Breast epithelium (tissue), 4 donors: ENCODE results near the gene PSTPIP2. TPM values are rescaled to one million over a fixed set of nuclear protein-coding genes. Genes with fewer than 3 reads are reported as not detected.

Experiments used
- DNase-seq, 2 donors: peaks; one replicate each; pipeline ENCODE4 v3.0.0-alpha.2; 2019; ENCODE audit warnings: low spot score in 2 of 2
- H3K27ac ChIP-seq, 2 donors: fragments of 200-600 bp; sonication (generic) in 1 of 2; one replicate each; pipeline ENCODE4 v1.5.1; 2016 to 2019; ENCODE audit warnings: mild to moderate bottlenecking in 1 of 2
- H3K27me3 ChIP-seq, 2 donors: fragments of 200-600 bp; sonication (generic) in 1 of 2; one replicate each; pipeline versions ENCODE4 v1.5.1 to v1.6.0; 2017 to 2019; ENCODE audit warnings: control low read depth in 1 of 2, mild to moderate bottlenecking in 1 of 2
- H3K36me3 ChIP-seq: fragments of 200-600 bp; one replicate; pipeline ENCODE4 v1.5.1; 2019
- H3K4me1 ChIP-seq, 2 donors: fragments of 200-600 bp; sonication (generic); one replicate each; pipeline ENCODE4 v1.5.1; 2016 to 2019; ENCODE audit warnings: control low read depth in 1 of 2
- H3K4me3 ChIP-seq, 3 donors: fragments of 200-600 bp; sonication (generic); 1 replicate in 2 of 3; 2 replicates in 1 of 3; pipeline ENCODE4 v1.5.1; 2016 to 2019; ENCODE audit warnings: mild to moderate bottlenecking in 3 of 3, moderate library complexity in 2 of 3
- H3K9me3 ChIP-seq, 2 donors: fragments of 200-600 bp; sonication (generic) in 1 of 2; one replicate each; pipeline ENCODE4 v1.5.1; 2016 to 2019; ENCODE audit warnings: control low read depth in 1 of 2
- CTCF ChIP-seq, 3 donors: fragments of 450-650 bp; IDR thresholded peaks; one replicate each; pipeline ENCODE4 v1.5.1; 2016 to 2017; ENCODE audit warnings: antibody characterized with exemption in 3 of 3, mild to moderate bottlenecking in 3 of 3, moderate library complexity in 3 of 3
- POLR2A ChIP-seq: fragments of 450-650 bp; IDR thresholded peaks from one replicate; pipeline ENCODE4 v1.6.1; 2016; ENCODE audit warnings: antibody characterized with exemption, mild to moderate bottlenecking, moderate library complexity
- POLR2AphosphoS5 ChIP-seq, 3 donors: sonication (generic); formaldehyde crosslinking; IDR thresholded peaks; one replicate each; pipeline ENCODE4 v1.6.1; 2017; ENCODE audit warnings: antibody characterized with exemption in 3 of 3
- intact Hi-C: fragments of 100-400 bp; cut with DNase I; formaldehyde crosslinking; loops from one replicate; pipeline ENCODE4 v1.15.1; 2023; ENCODE audit warnings: low total_unique reads
- total RNA-seq, 3 donors: library from RNA; depleted of rRNA; stranded (reverse); fragments of >200 nt; gene quantifications; one replicate each; pipeline ENCODE4 v1.1.0, GENCODE V29; 2016

PSTPIP2 gene
- total RNA-seq, 3 donors from 2014 or later = 6.4 to 22.2 (median 14.7) TPM

DNA sequence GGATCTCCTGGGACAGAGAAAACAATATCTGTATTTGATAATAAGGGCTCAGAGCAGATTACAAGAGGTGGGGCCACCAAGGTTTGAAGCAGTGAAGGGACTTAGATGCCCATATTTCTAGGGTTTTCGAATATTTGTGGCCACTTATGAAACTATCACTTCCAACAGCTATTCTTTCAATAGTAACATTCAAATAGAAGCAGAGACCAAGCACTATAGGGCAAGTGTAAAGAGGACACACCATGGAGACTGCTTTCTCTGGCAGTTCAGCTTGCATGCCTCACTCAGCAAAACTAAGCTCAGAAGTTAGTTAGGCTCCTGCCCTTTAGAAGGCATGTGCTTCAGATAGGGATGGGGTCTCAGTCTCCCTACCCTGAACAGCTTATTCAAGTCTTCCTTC lies 10.3 kb downstream of the PSTPIP2 start:
- H3K4me3 ChIP-seq = no peak overlapping the region
- H3K36me3 ChIP-seq = no peaks in the 10 kb centered on the region
- H3K9me3 ChIP-seq = no peaks in the 10 kb centered on the region
- DNase-seq = no peak
- H3K4me1 ChIP-seq = no peaks in the 10 kb centered on the region
- no peaks in the 10 kb centered on the region for H3K27me3 ChIP-seq
- intact Hi-C loops = no loop called here
- TF ChIP-seq POLR2A = no peak
- no peak overlapping the region for H3K27ac ChIP-seq

DNA sequence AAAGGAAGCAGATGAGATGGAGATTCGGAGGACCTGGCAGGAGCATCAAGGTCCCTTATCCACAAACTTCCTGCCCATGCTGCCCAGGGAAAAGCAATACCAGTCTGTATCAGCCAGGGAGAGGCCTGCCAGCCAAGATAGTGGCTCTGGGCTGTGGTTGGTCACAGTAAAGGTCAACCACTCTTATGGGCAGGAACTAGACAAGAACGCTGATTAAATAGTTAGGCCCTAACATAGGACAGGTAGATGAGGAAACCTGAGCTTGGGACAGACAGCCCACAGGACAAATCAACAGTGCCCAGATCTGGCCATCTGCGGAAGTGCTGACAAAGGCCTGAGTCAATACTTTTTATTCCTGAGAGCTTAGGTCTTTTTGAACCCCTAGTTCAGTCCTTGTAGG lies 10.7 kb downstream of the PSTPIP2 start:
- TF ChIP-seq POLR2AphosphoS5 (IDR thresholded peaks at IDR 0.05) (no peak), POLR2A (no peak), CTCF (IDR thresholded peaks at IDR 0.05) (no peak)
- no peak overlapping the region for H3K27ac ChIP-seq
- DNase-seq = no peak
- no peak overlapping the region for H3K4me3 ChIP-seq
- no peaks in the 10 kb centered on the region for H3K27me3 ChIP-seq
- H3K9me3 ChIP-seq = no peaks in the 10 kb centered on the region
- no peaks in the 10 kb centered on the region for H3K36me3 ChIP-seq
- H3K4me1 ChIP-seq = no peaks in the 10 kb centered on the region
- intact Hi-C loops = no loop called here

DNA sequence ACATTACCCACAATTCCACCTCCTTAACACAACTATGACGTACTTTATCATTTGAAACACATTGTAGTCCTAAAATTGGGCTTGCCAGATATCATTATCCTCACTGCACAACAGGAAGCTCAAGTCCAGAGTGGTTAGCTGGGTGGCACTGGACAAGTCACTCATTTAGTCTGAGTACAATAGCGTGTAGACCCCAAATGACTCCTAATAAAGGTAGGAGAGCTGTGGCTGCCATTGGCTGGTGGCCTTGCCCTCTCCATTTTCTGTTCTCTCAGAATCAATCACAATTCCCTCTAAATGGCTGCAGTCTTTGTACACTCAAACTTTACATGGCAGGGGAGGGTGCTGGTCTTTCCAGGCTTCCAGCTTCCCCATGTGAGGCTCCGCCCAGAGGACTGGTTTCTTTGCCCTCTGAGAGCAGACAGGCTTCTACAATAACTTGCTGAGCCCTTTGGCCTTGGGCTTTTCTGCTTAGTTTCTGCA lies 11.7 kb downstream of the PSTPIP2 start:
- no peak overlapping the region for H3K4me3 ChIP-seq
- no peak for TF ChIP-seq POLR2AphosphoS5 (IDR thresholded peaks at IDR 0.05)
- TF ChIP-seq CTCF (IDR thresholded peaks at IDR 0.05) = no peak
- TF ChIP-seq POLR2A = no peak

DNA sequence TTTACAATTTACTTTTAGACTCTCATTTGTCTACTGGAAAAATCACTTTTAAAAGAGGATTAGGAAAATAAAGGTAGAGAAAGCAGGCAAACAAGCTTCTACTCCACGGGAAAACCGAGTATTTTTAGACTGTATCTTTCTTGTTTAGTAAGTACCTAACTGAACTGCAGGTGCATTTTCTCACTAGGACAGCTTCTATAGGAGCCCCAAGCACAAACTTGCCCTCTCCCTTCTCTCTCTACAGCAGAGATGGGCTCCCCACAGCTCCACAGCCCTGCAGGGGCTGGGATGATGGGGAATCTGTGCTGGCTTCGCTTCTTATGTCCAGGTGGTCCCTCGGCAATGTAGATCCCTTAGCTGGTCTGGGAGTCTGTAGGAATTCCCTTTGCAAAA lies 16.2 kb downstream of the PSTPIP2 start:
- Histone ChIP-seq H3K4me1 (no peaks in the 10 kb centered on the region), H3K9me3 (no peaks in the 10 kb centered on the region), H3K36me3 (no peaks in the 10 kb centered on the region), H3K4me3 (no peak overlapping the region), H3K27me3 (no peaks in the 10 kb centered on the region), H3K27ac (peak overlapping the region in 1 of 2 donors; percentile 19)
- intact Hi-C loops = no loop called here
- TF ChIP-seq POLR2AphosphoS5 (IDR thresholded peaks at IDR 0.05) (no peak), CTCF (IDR thresholded peaks at IDR 0.05) (no peak), POLR2A (no peak)
- DNase-seq = no peak

More for the DNA sequence above, 11.7 kb downstream of the PSTPIP2 start:
- Histone ChIP-seq H3K27me3 (no peaks in the 10 kb centered on the region), H3K36me3 (no peaks in the 10 kb centered on the region), H3K9me3 (no peaks in the 10 kb centered on the region), H3K4me1 (no peaks in the 10 kb centered on the region), H3K27ac (no peak overlapping the region)
- DNase-seq = no peak
- intact Hi-C loops = no loop called here

- TF ChIP-seq POLR2A = no peak
- TF ChIP-seq CTCF (IDR thresholded peaks at IDR 0.05) = no peak
- no peak for TF ChIP-seq POLR2AphosphoS5 (IDR thresholded peaks at IDR 0.05)
- Histone ChIP-seq H3K36me3 (no peaks in the 10 kb centered on the region), H3K27ac (no peak overlapping the region), H3K9me3 (no peaks in the 10 kb centered on the region), H3K27me3 (no peaks in the 10 kb centered on the region), H3K4me1 (no peaks in the 10 kb centered on the region), H3K4me3 (no peak overlapping the region)
- no peak for DNase-seq
- intact Hi-C loops = no loop called here
Observed at GRCh38 chr18:46054956-46055837, 16.9 kb downstream of the PSTPIP2 start.
